Mucosa of rectum (tissue), 2 donors: ENCODE results near the gene UBE2A.
A peak's percentile ranks its signal among the peaks of the same experiment; 100 is the strongest.

Experiments
- H3K27ac ChIP-seq, 2 donors: one replicate each; pipeline ENCODE4 v1.7.0; 2013; ENCODE audit warnings: inconsistent platforms in 2 of 2, low read depth in 2 of 2, low read length in 2 of 2
- H3K27me3 ChIP-seq, 2 donors: one replicate each; pipeline ENCODE4 v1.7.0; 2013; ENCODE audit warnings: low read length in 2 of 2; ENCODE audit not compliant: control insufficient read depth in 2 of 2, insufficient read depth in 2 of 2
- H3K36me3 ChIP-seq, 2 donors: one replicate each; pipeline ENCODE4 v1.7.0; 2013; ENCODE audit warnings: low read length in 2 of 2; ENCODE audit not compliant: control insufficient read depth in 2 of 2, insufficient read depth in 2 of 2
- H3K4me1 ChIP-seq, 2 donors: one replicate each; pipeline ENCODE4 v1.7.0; 2013; ENCODE audit warnings: low read length in 2 of 2, mild to moderate bottlenecking in 1 of 2; ENCODE audit not compliant: control insufficient read depth in 2 of 2, insufficient read depth in 2 of 2
- H3K4me3 ChIP-seq, 2 donors: one replicate each; pipeline ENCODE4 v1.7.0; 2013; ENCODE audit warnings: low read length in 2 of 2
- H3K9ac ChIP-seq, 2 donors: one replicate each; pipeline ENCODE4 v1.7.0; 2013; ENCODE audit warnings: low read length in 2 of 2, low read depth in 1 of 2, mild to moderate bottlenecking in 1 of 2
- H3K9me3 ChIP-seq, 2 donors: one replicate each; pipeline ENCODE4 v1.7.0; 2013; ENCODE audit warnings: low read length in 2 of 2; ENCODE audit not compliant: control insufficient read depth in 2 of 2
- donor health status: healthy.
- donor health status: Normal muscosa, but diverticular disease.

UBE2A gene

GRCh38 chrX:119574394-119575266, at the start of gene UBE2A:
TSS of gene UBE2A (plus strand) at chrX:119574563. CDS start at chrX:119574712, 149 bp downstream.
- Histone ChIP-seq H3K4me1 (peaks cover 7% of the 10 kb centered on the region in 2 donors), H3K9ac (peak within 1 kb of the TSS; percentile 84 to 86), H3K9me3 (no peaks in the 10 kb centered on the region)

GRCh38 chrX:119529345-119530276, 44.8 kb upstream of the UBE2A start:
- Histone ChIP-seq H3K9ac (no peak overlapping the region), H3K4me3 (no peak overlapping the region), H3K9me3 (no peaks in the 10 kb centered on the region), H3K27ac (no peak overlapping the region), H3K4me1 (no peaks in the 10 kb centered on the region), H3K36me3 (no peaks in the 10 kb centered on the region), H3K27me3 (no peaks in the 10 kb centered on the region)

More at GRCh38 chrX:119574394-119575266, at the start of gene UBE2A:
- H3K36me3 ChIP-seq = no peaks in the 10 kb centered on the region
- H3K27me3 ChIP-seq = no peaks in the 10 kb centered on the region
- peak within 1 kb of the TSS; percentile 74 to 81 for H3K4me3 ChIP-seq
- peak within 1 kb of the TSS; percentile 92 to 93 for H3K27ac ChIP-seq

GRCh38 chrX:119537487-119537886, 36.9 kb upstream of the UBE2A start:
- Histone ChIP-seq H3K9ac (no peak overlapping the region), H3K36me3 (peaks cover 0 to 11% of the 10 kb centered on the region in 2 donors), H3K27ac (no peak overlapping the region), H3K27me3 (no peaks in the 10 kb centered on the region), H3K4me3 (no peak overlapping the region), H3K4me1 (no peaks in the 10 kb centered on the region), H3K9me3 (no peaks in the 10 kb centered on the region)

GRCh38 chrX:119539872-119540271, 34.5 kb upstream of the UBE2A start:
- no peaks in the 10 kb centered on the region for H3K4me1 ChIP-seq
- no peaks in the 10 kb centered on the region for H3K27me3 ChIP-seq
- no peak overlapping the region for H3K4me3 ChIP-seq
- no peaks in the 10 kb centered on the region for H3K9me3 ChIP-seq
- no peak overlapping the region for H3K27ac ChIP-seq
- H3K9ac ChIP-seq = no peak overlapping the region
- H3K36me3 ChIP-seq = peaks cover 0 to 11% of the 10 kb centered on the region in 2 donors

- H3K27ac ChIP-seq = no peak overlapping the region
- no peaks in the 10 kb centered on the region for H3K27me3 ChIP-seq
These were observed 33.2 kb upstream of the UBE2A start for GRCh38 chrX:119541188-119541587.

GRCh38 chrX:119549327-119550016, 24.9 kb upstream of the UBE2A start:
- no peak overlapping the region for H3K27ac ChIP-seq

More at GRCh38 chrX:119541188-119541587, 33.2 kb upstream of the UBE2A start:
- H3K4me1 ChIP-seq = no peaks in the 10 kb centered on the region
- peaks cover 0 to 11% of the 10 kb centered on the region in 2 donors for H3K36me3 ChIP-seq
- no peaks in the 10 kb centered on the region for H3K9me3 ChIP-seq
- no peak overlapping the region for H3K9ac ChIP-seq
- H3K4me3 ChIP-seq = no peak overlapping the region

GRCh38 chrX:119552508-119552907, 21.9 kb upstream of the UBE2A start:
- H3K9ac ChIP-seq = no peak overlapping the region
- no peak overlapping the region for H3K27ac ChIP-seq
- no peaks in the 10 kb centered on the region for H3K9me3 ChIP-seq
- no peaks in the 10 kb centered on the region for H3K27me3 ChIP-seq
- no peaks in the 10 kb centered on the region for H3K4me1 ChIP-seq
- H3K4me3 ChIP-seq = no peak overlapping the region
- peaks cover 5 to 7% of the 10 kb centered on the region in 2 donors for H3K36me3 ChIP-seq

More at GRCh38 chrX:119549327-119550016, 24.9 kb upstream of the UBE2A start:
- no peaks in the 10 kb centered on the region for H3K27me3 ChIP-seq
- no peak overlapping the region for H3K4me3 ChIP-seq
- no peaks in the 10 kb centered on the region for H3K36me3 ChIP-seq
- no peak overlapping the region for H3K9ac ChIP-seq
- no peaks in the 10 kb centered on the region for H3K9me3 ChIP-seq
- H3K4me1 ChIP-seq = no peaks in the 10 kb centered on the region

GRCh38 chrX:119565107-119565663, 9.2 kb upstream of the UBE2A start, which contains the start of gene STEEP1:
TSS of gene STEEP1 (minus strand) at chrX:119565409. CDS start at chrX:119565355, 54 bp downstream.
- Histone ChIP-seq H3K9me3 (no peaks in the 10 kb centered on the region), H3K4me1 (peaks cover 0 to 3% of the 10 kb centered on the region in 2 donors), H3K27ac (peak within 1 kb of the TSS; percentile 11 to 56), H3K4me3 (peak within 1 kb of the TSS; percentile 62 to 81), H3K27me3 (no peaks in the 10 kb centered on the region), H3K9ac (peak within 1 kb of the TSS; percentile 50 to 72), H3K36me3 (peaks cover 3 to 5% of the 10 kb centered on the region in 2 donors)

GRCh38 chrX:119570351-119570835, 4.0 kb upstream of the UBE2A start:
- no peak overlapping the region for H3K9ac ChIP-seq
- no peaks in the 10 kb centered on the region for H3K36me3 ChIP-seq
- no peak overlapping the region for H3K27ac ChIP-seq
- H3K4me1 ChIP-seq = peaks cover 3 to 7% of the 10 kb centered on the region in 2 donors
- no peaks in the 10 kb centered on the region for H3K9me3 ChIP-seq
- no peak overlapping the region for H3K4me3 ChIP-seq
- H3K27me3 ChIP-seq = no peaks in the 10 kb centered on the region
